Stimulated activated CD8-positive, alpha-beta memory T cell treated with anti-CD3 and anti-CD28 coated beads, Interleukin-12 subunit alpha, Interleukin-12 subunit beta, amount 100 ng/mL, for 24 hours (primary cell): Measurements from ENCODE around the gene MORN5.

Experiments used
- DNase-seq: peaks from one replicate; pipeline ENCODE4 v3.0.0-alpha.2; 2020; ENCODE audit errors: extremely low read depth

The MORN5 gene

GRCh38 chr9:122214507-122214906 is 54.8 kb downstream of the MORN5 start:
- DNase-seq = no peak

GRCh38 chr9:122215663-122216062 is 56.0 kb downstream of the MORN5 start:
- DNase-seq = no peak

- no peak for DNase-seq
Observed at GRCh38 chr9:122216138-122216797, 56.6 kb downstream of the MORN5 start.

GRCh38 chr9:122216798-122217418 is 57.2 kb downstream of the MORN5 start:
- no peak for DNase-seq

GRCh38 chr9:122217640-122218039 is 57.9 kb downstream of the MORN5 start:
- DNase-seq = no peak

- no peak for DNase-seq
Observed at GRCh38 chr9:122218071-122218934, 58.6 kb downstream of the MORN5 start.

GRCh38 chr9:122218935-122219855 is 59.5 kb downstream of the MORN5 start:
- no peak for DNase-seq

GRCh38 chr9:122219856-122220672 is 60.4 kb downstream of the MORN5 start:
- DNase-seq = no peak

GRCh38 chr9:122220673-122221182 is 61.0 kb downstream of the MORN5 start:
- no peak for DNase-seq

- DNase-seq = no peak
Observed at GRCh38 chr9:122221183-122221811, 61.6 kb downstream of the MORN5 start.

- no peak for DNase-seq
Observed at GRCh38 chr9:122222791-122223190, 63.1 kb downstream of the MORN5 start.

GRCh38 chr9:122223435-122223834 is 63.7 kb downstream of the MORN5 start:
- DNase-seq = no peak

- no peak for DNase-seq
Observed at GRCh38 chr9:122225312-122226141, 65.8 kb downstream of the MORN5 start.

GRCh38 chr9:122226142-122226757 is 66.5 kb downstream of the MORN5 start:
- no peak for DNase-seq

- DNase-seq = no peak
Observed at GRCh38 chr9:122226758-122227574, 67.3 kb downstream of the MORN5 start.

- DNase-seq = no peak
Observed at GRCh38 chr9:122227575-122227900, 67.8 kb downstream of the MORN5 start.

- no peak for DNase-seq
Observed at GRCh38 chr9:122228191-122228567, 68.5 kb downstream of the MORN5 start.
